GM20000 (cell line): Measurements from ENCODE around the gene PPA1.
"Not testable (repeated sequence)": the region's sequence is repeated elsewhere in the genome, so short reads cannot be mapped to it uniquely, and the experiment has no call there.

Experiments
- DNase-seq: peaks from one replicate; pipeline ENCODE4 v3.0.0; 2012; ENCODE audit warnings: low spot score
- TF ChIP-seq, protein P1 (sequence below): IDR thresholded peaks from 2 replicates; pipeline ENCODE4 v1.5.1; 2012; ENCODE audit warnings: mild to moderate bottlenecking, control low read depth; ENCODE audit errors: extremely low read depth, missing control alignments

Gene PPA1

DNA sequence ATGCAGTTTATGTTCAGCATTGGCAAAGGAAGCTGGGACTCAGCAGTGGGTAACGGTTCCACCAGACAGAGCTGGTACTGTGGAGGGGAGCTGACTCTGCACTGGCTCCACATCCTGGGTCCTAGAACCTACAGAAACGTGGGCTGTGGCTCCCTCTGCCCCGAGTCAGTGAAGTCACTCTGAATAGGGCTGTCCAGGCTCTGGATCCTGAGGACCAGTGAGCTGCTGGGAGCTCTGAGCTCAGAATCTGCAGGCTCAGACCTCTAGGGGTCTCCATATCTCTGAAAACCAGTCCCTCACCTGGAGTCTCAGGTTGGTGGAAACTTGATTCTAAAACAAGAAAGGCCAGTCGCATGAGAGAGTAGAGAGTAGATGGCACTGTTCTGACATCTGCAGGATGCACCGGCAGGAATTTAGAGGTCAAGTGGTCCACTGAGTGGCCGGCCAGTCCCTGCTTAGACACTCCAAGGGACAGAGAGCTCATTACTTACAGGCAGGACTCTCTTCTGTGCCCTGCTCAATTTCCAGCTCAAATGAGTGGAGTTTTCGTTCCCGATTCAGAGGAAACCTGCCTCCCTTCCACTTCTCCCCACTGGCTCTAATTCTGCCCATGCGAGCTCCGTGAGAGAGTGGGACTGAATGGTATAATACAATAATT, 31.9 kb upstream of the PPA1 start:
- DNase-seq, result peak; percentile 66
- TF ChIP-seq, protein P1, sequence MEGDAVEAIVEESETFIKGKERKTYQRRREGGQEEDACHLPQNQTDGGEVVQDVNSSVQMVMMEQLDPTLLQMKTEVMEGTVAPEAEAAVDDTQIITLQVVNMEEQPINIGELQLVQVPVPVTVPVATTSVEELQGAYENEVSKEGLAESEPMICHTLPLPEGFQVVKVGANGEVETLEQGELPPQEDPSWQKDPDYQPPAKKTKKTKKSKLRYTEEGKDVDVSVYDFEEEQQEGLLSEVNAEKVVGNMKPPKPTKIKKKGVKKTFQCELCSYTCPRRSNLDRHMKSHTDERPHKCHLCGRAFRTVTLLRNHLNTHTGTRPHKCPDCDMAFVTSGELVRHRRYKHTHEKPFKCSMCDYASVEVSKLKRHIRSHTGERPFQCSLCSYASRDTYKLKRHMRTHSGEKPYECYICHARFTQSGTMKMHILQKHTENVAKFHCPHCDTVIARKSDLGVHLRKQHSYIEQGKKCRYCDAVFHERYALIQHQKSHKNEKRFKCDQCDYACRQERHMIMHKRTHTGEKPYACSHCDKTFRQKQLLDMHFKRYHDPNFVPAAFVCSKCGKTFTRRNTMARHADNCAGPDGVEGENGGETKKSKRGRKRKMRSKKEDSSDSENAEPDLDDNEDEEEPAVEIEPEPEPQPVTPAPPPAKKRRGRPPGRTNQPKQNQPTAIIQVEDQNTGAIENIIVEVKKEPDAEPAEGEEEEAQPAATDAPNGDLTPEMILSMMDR, result peak; percentile 47

DNA sequence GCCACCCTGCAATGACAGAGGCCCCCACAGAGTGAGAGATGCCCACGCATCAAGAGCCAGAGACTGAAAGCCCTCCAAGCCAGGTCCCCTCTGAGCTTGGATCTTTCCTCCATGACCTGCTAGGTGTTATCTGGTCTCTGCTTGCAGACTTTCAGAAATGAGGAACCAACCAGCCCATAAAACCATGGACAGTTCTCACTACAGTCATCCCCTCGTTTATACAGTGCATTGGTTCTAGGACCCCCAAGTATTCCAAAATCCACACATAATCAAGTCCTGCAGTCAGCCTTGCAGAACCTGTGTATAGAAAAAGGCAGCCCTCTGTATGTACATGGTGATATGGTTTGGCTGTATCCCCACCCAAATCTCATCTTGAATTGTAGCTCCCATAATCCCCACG, 27.5 kb upstream of the PPA1 start:
- DNase-seq, result no peak
- TF ChIP-seq, protein P1, result no peak

DNA sequence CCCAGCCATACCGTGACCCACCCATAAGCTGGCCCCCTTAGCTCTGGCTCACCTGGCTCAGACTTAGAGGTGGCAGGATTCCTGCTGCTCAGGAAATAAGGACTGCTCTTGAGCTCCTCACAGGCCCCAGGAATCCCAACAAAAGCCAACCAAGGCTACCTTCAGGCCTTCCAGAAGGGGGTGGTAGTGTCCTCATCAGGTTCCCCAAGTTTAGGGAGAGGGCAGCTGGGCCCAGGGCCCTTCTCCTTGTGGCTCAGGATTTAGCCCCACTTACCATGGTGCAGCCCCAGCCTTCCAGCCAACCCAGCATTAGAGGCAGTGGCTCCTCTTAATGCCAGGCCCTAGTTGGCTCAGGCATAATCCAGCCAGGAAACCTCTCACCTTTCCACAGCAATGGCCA, 27.0 kb upstream of the PPA1 start:
- TF ChIP-seq, protein P1, result no peak

DNA sequence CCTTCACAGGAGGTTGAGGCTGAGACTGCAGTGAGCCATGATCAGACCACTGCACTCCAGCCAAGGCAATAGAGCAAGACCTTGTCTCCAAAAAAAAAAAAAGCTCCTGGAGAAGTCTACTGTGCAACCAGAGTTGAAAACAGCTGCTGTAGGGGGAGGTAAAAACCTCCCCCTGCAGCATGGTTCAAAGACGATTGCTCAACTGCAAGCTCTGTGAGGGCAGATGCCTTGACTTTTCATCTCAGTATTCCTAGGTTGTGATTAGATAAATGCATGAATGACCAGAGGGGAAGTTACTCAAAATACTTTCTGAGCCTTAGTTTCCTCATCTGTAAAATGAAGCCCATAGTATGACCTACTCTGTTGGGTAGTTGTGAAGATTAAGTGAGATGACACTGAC, 25.0 kb upstream of the PPA1 start:
- TF ChIP-seq, protein P1, result no peak
- DNase-seq, result no peak

More for the DNA sequence above, 27.0 kb upstream of the PPA1 start:
- DNase-seq, result no peak

DNA sequence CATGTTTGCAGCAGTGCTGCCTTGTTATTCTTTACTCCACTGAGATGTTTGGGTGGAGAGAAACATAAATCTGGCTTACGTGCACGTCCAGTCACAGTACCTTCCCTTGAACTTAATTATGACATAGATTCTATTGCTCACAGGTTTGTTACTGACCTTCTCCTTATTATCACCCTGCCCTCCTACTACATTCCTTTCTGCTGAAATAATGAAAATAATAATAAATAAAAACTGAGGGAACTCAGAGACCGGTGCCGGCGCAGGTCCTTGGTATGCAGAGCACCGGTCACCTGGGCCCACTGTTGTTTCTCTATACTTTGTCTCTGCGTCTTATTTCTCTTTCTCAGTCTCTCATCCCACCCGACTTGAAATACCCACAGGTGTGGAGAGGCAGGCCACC, 24.6 kb upstream of the PPA1 start:
- not testable (repeated sequence) for DNase-seq

DNA sequence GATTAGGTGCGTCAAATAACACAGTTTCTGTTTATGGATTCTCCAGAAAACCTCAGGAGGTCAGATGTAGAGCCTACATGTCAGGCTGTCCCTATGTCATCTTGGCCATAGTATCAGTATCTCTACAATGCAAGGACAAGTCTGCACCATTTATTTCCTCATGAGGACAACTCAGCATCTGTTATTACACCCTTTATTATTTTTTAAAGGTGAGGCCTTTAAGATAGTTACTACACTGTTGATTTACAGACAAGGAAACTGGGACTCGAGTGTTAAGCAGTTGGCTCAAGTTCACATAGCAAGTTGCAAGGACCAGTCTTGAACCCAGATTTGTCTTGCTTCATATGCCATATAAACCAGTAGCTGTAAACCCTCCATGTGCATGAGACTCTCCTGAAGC, 23.2 kb upstream of the PPA1 start:
- DNase-seq, result no peak
- TF ChIP-seq, protein P1, result no peak

DNA sequence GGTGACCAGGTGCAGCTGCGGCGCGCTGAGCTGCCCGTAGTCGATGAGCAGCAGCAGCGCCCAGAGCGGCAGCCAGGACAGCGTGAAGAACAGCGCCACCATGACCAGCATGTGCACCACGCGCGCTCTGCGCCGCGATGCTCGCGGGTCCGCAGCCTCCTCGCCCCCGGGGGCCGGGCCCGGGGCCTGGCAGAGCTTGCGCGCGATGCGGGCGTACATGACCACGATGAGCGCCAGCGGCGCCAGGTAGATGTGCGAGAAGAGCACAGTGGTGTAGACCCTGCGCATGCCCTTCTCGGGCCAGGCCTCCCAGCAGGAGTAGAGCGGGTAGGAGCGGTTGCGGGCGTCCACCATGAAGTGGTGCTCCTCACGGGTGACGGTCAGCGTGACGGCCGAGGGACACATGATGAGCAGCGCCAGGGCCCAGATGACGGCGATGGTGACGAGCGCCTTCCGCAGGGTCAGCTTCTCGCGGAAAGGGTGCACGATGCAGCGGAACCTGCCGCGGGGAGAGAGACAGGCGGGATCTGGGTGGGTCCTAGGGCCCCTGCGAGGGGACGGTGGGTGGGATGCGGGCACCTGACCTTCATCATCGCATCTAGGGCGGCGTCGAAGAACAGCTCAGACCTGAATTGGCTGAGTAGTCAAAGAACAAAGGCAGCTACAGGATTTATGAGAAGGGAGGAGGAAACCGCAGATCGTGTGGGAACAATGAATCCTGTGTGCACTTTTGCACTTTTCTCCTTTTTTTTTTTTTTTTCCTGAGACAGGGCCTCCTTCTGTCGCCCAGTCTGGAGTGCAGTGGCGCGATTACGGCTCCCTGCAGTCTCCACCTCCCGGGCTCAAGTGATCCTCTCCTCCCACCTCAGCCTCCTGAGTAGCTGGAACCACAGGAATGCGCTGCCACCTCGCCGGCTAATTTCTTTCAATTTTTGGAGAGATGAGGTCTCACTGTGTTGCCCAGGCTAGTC, 22.4 kb upstream of the PPA1 start:
- DNase-seq, result peak; percentile 49
- TF ChIP-seq, protein P1, result no peak
